NCI-H748 treated with DMSO at 0.1 percent for 48 hours (cell line): ENCODE data around the gene DGKZ.
A peak's percentile ranks its signal among the peaks of the same experiment; 100 is the strongest.
"Not testable (repeated sequence)": the region's sequence is repeated elsewhere in the genome, so short reads cannot be mapped to it uniquely, and the experiment has no call there.

Source experiments
- DNase-seq: peaks from one replicate; lab custom pipeline; 2025; lab: John Stamatoyannopoulos, UW

DGKZ gene, protein sequence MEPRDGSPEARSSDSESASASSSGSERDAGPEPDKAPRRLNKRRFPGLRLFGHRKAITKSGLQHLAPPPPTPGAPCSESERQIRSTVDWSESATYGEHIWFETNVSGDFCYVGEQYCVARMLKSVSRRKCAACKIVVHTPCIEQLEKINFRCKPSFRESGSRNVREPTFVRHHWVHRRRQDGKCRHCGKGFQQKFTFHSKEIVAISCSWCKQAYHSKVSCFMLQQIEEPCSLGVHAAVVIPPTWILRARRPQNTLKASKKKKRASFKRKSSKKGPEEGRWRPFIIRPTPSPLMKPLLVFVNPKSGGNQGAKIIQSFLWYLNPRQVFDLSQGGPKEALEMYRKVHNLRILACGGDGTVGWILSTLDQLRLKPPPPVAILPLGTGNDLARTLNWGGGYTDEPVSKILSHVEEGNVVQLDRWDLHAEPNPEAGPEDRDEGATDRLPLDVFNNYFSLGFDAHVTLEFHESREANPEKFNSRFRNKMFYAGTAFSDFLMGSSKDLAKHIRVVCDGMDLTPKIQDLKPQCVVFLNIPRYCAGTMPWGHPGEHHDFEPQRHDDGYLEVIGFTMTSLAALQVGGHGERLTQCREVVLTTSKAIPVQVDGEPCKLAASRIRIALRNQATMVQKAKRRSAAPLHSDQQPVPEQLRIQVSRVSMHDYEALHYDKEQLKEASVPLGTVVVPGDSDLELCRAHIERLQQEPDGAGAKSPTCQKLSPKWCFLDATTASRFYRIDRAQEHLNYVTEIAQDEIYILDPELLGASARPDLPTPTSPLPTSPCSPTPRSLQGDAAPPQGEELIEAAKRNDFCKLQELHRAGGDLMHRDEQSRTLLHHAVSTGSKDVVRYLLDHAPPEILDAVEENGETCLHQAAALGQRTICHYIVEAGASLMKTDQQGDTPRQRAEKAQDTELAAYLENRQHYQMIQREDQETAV

GRCh38 chr11:46346886-46347636 lies at the start of gene DGKZ:
TSS of gene DGKZ (plus strand) at chr11:46347463. CDS start at chr11:46347660, 197 bp downstream.
- DNase-seq = peak; percentile 81

DNA sequence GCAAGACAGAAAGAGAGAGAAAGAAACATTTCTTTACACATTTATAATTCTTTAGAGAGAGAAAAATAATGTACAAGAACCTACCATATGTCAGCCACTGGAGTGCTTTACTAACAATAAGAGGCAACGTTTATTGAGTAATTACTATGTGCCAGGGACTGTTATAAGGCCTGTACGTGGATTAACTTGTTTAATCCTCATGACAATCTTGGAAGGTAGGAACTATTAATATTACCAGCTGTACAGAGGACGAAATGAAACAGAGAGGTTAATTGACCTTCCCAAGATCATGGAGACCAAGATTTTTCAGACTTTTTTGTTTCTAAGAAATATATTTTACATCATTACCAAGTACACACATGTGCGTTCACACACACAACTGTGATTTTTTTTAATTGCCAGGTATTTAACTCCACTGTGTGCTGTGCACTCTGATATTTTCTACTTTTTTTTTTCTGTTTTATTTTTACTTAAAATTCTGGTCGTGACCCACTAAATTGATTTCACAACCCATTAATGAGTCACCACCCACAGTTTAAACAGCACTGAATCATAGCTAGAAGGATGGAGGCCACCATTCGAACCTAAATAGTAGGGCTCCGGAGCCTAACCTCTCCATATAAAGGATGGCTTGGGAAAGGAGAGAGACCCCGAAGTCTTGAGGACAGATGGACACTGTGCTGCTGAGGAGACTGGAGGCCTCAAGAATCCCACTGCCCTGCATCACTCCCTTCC lies 48.4 kb upstream of the DGKZ start:
- DNase-seq = no peak

- no peak for DNase-seq
Measured at GRCh38 chr11:46299451-46299961, 47.8 kb upstream of the DGKZ start.

- no peak for DNase-seq
Measured at GRCh38 chr11:46300270-46300669, 47.0 kb upstream of the DGKZ start.

- DNase-seq = no peak
Measured at GRCh38 chr11:46302866-46303265, 44.4 kb upstream of the DGKZ start.

GRCh38 chr11:46304036-46304435 lies 43.2 kb upstream of the DGKZ start:
- not testable (repeated sequence) for DNase-seq

- DNase-seq = no peak
Measured at GRCh38 chr11:46304605-46305179, 42.6 kb upstream of the DGKZ start.

DNA sequence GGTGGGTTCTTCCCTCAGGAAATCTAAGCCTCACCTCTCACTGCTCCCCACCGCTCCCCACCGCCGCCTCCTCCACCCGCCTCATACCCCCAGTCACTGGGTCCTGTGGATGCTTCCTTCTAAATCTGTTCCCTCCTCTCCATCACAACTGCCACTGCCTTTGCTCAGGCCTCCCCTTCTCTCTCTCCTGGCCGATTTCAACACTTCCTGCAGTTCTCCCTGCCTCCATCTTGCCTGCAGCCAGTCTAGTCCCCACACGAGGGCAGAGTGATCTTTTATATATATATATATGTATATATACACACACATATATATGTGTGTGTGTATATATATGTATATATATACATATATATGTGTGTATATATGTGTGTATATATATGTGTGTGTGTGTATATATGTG lies 42.0 kb upstream of the DGKZ start:
- no peak for DNase-seq

DNA sequence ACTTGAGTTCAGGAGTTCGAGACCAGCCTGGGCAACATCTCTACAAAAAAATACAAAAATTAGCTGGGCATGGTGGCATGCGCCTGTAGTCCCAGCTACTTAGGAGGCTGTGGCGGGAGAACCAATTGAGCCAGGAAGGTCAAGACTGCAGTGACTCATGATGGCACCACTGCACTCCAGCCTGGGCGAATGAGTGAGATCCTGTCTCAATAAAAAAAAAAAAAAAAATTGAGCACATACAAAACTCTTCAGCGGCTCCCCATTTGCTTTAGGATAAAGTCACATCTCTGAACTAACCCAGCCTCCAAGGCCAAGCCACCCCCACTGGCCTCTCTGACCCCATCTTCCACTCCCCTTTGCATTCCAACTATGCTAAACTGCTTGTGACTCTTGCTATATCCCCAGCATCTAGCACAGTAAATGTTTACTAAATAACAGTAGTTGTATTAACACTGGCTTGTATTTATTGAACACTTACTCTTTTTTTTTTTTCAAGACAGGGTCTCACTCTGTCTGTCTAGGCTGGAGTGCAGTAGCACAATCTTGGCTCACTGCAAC lies 40.9 kb upstream of the DGKZ start:
- no peak for DNase-seq

DNA sequence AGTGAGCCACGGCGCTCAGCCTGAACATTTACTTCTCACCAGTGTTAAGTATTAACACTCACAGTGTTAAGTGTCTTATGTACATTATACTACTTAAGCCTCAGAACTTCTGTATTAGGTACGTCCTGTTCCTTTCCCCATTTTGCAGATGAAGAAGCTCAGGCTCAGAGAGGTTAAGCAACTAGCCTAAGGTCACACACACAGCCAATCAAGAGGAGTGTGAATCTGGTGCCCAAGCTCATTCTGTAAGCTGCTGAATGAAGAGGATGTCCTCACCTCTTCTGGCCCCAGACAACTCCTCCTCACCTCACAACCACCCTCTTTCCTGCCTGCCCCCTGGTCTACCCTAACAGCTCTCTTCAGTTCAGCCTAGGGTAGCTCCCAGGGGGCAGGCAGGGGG lies 39.9 kb upstream of the DGKZ start:
- no peak for DNase-seq

- no peak for DNase-seq
Measured at GRCh38 chr11:46307785-46308341, 39.4 kb upstream of the DGKZ start.

DNA sequence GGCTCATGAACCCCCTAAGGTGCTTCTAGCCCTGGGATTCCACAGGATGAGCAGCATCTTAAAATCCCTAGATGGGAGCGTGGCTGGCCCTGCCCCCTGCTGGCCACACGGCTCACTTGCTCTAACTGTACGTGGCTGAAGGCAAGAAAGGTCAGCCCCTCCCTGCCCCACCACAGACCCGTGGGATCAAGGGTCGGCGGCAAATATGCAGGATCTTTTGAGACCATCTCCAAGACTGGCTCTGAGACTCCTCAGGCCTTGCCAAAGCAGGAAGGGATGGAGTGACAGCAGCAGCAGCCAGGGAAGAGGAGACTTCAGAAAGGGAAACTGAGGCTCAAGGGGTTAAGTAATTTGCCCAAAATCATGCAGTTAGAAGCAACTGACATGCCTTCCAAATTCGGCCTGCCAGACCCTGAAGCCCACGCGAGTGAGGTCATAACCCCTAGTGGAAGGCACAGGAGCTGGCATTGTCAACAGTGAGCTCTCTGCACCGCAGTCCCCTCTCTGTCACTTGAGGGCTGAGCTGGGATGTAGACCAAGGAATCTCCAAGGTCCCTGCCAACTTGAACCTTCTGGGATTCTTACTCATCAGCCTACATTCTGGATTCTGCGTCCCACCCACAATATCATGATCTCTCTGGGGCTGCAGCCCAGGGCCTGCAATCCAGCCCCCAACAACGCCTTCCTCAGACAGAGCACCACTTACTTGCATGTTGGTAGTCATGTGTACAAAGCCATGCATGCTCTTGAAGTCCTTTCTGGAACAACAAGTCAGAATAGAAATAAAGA lies 38.4 kb upstream of the DGKZ start:
- DNase-seq = peak; percentile 24

DNA sequence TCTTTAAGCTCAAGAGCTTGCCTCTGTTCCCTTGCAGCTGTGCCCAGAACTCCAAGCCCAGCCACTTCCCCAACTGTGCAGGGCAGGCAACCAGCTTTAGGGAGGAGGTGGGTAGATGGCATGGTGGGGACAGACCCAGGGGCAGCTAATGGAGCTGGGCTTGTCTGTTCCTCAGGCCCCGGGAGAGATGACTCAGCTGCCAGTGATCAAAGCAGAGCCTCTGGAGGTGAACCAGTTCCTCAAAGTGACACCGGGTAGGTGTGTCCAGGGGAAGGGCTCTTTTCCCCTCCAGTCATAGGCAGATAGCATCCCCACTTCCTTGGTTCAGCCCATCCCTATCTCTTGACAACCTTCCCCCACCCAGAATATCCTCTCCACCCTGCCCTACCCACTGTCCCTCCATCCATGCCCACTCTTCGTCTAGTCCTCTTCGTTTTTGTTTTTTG lies 37.4 kb upstream of the DGKZ start:
- no peak for DNase-seq

DNA sequence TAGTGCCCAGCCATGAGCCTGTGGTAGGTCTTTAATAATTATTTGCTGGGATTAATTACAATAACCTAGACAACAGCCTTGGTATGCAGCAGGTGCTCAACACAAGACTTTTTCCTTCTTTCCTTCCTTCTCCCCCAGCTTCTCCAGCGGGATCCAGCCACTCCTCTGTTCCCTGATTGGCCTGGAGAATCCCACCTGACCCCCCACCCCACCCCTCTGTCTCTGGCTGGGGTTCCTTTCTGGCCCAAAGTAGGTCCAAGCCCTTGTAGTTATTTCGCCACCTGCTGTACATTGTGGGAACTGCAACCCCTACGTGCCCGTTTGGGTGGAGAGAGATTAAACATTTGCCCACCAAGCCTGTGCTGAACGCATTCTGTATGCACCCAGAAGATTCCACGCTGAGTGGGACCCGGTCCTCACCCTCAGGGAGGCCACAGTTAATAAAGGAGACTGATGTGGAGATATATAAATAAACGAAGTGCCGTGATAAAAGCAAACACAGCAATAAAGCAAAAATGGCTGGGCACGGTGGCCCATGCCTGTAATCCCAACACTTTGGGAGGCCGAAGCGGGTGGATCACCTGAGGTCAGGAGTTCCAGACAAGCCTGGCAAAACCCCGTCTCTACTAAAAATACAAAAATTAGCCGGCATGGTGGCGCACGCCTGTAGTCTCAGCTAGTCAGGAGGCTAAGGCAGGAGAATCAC lies 32.1 kb upstream of the DGKZ start:
- peak; percentile 54 for DNase-seq

DNA sequence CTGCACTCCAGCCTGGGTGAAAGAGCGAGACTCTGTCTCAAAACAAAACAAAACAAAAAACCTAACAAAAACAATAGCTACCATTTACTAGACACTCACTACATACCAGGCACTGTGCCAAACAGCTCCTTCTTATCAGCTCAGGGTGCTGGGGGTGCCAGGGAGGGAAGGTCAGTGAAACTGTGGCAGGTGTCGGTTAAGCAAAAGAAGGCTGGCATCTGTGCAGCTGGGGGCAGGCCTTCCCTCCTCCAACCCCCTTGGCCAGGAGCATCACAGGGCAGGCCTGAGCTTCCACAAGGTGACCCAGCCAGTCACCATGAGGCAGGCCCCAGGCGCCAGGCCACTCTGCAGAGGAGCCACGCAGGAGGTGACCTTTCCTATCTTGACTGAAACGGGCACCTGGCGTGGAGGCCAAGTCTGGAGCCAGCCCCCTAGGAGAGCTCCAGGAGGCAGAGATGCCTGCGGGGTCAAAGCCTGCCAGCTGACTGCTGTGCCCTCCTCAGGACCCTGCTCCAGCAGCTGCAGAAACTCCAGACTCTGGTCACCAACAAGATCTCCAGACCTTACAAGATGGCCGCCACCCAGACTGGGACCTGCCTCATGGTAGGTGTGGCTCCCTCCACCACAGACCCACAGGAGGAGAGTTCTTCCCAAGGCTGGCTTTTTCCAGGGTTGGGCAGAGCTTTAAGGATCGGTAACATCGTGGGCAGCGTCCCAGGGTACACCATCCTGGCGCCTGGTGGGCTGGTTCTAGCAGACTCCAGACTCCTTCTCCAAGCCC lies 31.3 kb upstream of the DGKZ start:
- DNase-seq = no peak

DNA sequence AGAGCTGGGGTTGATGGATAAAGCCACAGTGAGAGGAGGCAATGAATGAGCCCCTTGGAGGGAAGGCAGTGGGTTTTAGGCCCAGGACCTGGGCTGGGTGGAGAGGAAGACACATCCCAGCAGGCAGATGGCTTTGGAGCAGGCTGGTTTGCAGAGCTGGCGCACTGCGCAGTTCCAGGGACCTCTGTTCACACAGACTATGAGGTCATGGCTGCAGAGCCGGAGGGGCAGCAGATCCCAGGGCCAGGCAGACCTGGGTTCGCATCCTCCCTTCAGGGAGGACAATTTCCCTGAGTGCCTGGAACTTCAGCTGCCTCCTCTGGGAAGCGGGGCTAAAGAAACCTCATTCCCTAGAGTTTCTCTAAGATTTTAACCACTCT lies 28.2 kb upstream of the DGKZ start:
- DNase-seq = no peak

- no peak for DNase-seq
Measured at GRCh38 chr11:46321757-46322156, 25.5 kb upstream of the DGKZ start.

DNA sequence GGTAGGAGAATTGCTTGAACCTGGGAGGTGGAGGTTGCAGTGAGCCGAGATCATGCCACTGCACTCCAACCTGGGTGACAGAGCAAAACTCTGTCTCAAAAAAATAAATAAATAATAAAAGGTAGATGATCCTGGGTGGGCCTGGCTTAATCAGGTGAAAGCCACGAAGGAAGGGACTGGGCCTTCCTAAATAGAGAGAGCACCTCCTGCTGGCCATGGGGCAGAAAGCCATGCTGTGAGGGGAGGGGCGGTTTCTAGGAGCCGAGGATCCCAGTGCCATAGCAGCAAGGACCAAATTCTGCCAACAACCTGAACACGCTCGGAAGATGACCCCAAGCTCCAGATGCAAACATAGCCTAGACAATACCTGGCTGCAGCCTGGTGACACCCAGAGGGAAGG lies 24.5 kb upstream of the DGKZ start:
- DNase-seq = no peak
